Cardiac septum (tissue), 1 donor: ENCODE measurements around the gene PROK1. TPM values are rescaled to one million over a fixed set of nuclear protein-coding genes. Genes with fewer than 3 reads are reported as not detected.

ENCODE experiments used
- DNase-seq: peaks from one replicate; pipeline ENCODE4 v3.0.0-alpha.2; 2020; ENCODE audit warnings: low spot score
- intact Hi-C: fragments of 100-400 bp; cut with DNase I; formaldehyde crosslinking; loops from one replicate; pipeline ENCODE4 v1.14.0; 2022
- total RNA-seq: library from RNA; stranded (reverse); fragmentation: NEBNext Ultra II Directional; extraction: Animal tissue kit (Norgen Biotek cat#: 25700); gene quantifications from one replicate; pipeline ENCODE4 v1.2.1, GENCODE V29; 2021
- donor health status: DM: no; HTN: no; CAD: no.

The PROK1 gene
- total RNA-seq, 1 donor from 2014 or later, result 0.46 TPM

GRCh38 chr1:110480356-110481096 is 29.6 kb downstream of the PROK1 start:
- intact Hi-C loops, result no loop called here
- DNase-seq, result no peak

GRCh38 chr1:110481968-110482623 is 31.1 kb downstream of the PROK1 start:
- no peak for DNase-seq
- intact Hi-C loops, result no loop called here

GRCh38 chr1:110482662-110483307 is 31.8 kb downstream of the PROK1 start:
- intact Hi-C loops, result no loop called here
- DNase-seq, result no peak

- no peak for DNase-seq
- intact Hi-C loops, result no loop called here
Measured at GRCh38 chr1:110483308-110483685, 32.3 kb downstream of the PROK1 start.

- intact Hi-C loops, result no loop called here
- DNase-seq, result no peak
Measured at GRCh38 chr1:110484801-110485200, 33.9 kb downstream of the PROK1 start.

GRCh38 chr1:110485725-110486124 is 34.8 kb downstream of the PROK1 start:
- intact Hi-C loops, result no loop called here
- no peak for DNase-seq

- intact Hi-C loops, result no loop called here
- no peak for DNase-seq
Measured at GRCh38 chr1:110487726-110488125, 36.8 kb downstream of the PROK1 start.

- intact Hi-C loops, result no loop called here
- no peak for DNase-seq
Measured at GRCh38 chr1:110488161-110488560, 37.2 kb downstream of the PROK1 start.

- DNase-seq, result no peak
- intact Hi-C loops, result no loop called here
Measured at GRCh38 chr1:110488867-110489266, 37.9 kb downstream of the PROK1 start.

GRCh38 chr1:110489406-110489805 is 38.5 kb downstream of the PROK1 start:
- no peak for DNase-seq
- intact Hi-C loops, result no loop called here

- DNase-seq, result no peak
- intact Hi-C loops, result no loop called here
Measured at GRCh38 chr1:110489973-110490542, 39.1 kb downstream of the PROK1 start.

GRCh38 chr1:110490791-110491451 is 40.0 kb downstream of the PROK1 start:
- intact Hi-C loops, result no loop called here
- DNase-seq, result no peak

GRCh38 chr1:110492573-110492972 is 41.6 kb downstream of the PROK1 start:
- intact Hi-C loops, result no loop called here

GRCh38 chr1:110493059-110493699 is 42.2 kb downstream of the PROK1 start:
- no peak for DNase-seq
- intact Hi-C loops, result no loop called here

More at GRCh38 chr1:110492573-110492972, 41.6 kb downstream of the PROK1 start:
- DNase-seq, result no peak

GRCh38 chr1:110494036-110494435 is 43.1 kb downstream of the PROK1 start:
- intact Hi-C loops, result no loop called here
- no peak for DNase-seq

- intact Hi-C loops, result loop anchor here (5.0 kb wide), 1 partner anchor 287 kb away; no protein-coding TSS in a partner anchor
- no peak for DNase-seq
Measured at GRCh38 chr1:110494522-110495406, 43.8 kb downstream of the PROK1 start.

- DNase-seq, result no peak
- intact Hi-C loops, result loop anchor here (2.0 to 5.0 kb wide), 3 partner anchors 35 to 289 kb away; no protein-coding TSS in a partner anchor
Measured at GRCh38 chr1:110495926-110496600, 45.1 kb downstream of the PROK1 start.

GRCh38 chr1:110498270-110498669 is 47.3 kb downstream of the PROK1 start:
- DNase-seq, result no peak
- intact Hi-C loops, result loop anchor here (5.0 kb wide), 1 partner anchor 291 kb away; no protein-coding TSS in a partner anchor
